Endothelial cell of umbilical vein (primary cell): ENCODE measurements around the gene PILRA. TPM values are rescaled to one million over a fixed set of nuclear protein-coding genes. Genes with fewer than 3 reads are reported as not detected.

Experiments used
- BruUV-seq: library from RNA; stranded (reverse); fragments of 400-500 nt; replicated peaks from 2 replicates; lab custom pipeline; 2021; lab: Mats Ljungman, UMichigan
- CTCF ChIA-PET: fragments of 300-600, 350-600 bp; sonication (Branson Sonifier 250); formaldehyde crosslinking; loops from one replicate; lab custom pipeline; 2021; ENCODE audit warnings: antibody characterized with exemption, inconsistent platforms; lab: Charles Lee
- POLR2A ChIA-PET: fragments of 300-600, 350-600 bp; sonication (Branson Sonifier 250); formaldehyde crosslinking; loops from one replicate; lab custom pipeline; 2021; ENCODE audit warnings: antibody characterized with exemption, inconsistent platforms; lab: Charles Lee
- DNase-seq: peaks from one replicate; pipeline ENCODE4 v3.0.0-alpha.2; 2011; ENCODE audit warnings: low read depth, low spot score
- FAIRE-seq: peaks from 2 replicates; lab custom pipeline; 2011; peaks lifted over from hg19 to GRCh38; lab: Jason Lieb, UNC
- H2AFZ ChIP-seq: 2 replicates; pipeline ENCODE4 v1.6.0; 2012; ENCODE audit warnings: low read depth, low read length, control low read depth, inconsistent platforms
- H3K27ac ChIP-seq: 2 replicates; pipeline ENCODE4 v1.5.1; 2011; ENCODE audit warnings: low read depth, mild to moderate bottlenecking, control low read depth, low read length, moderate library complexity; ENCODE audit not compliant: insufficient read depth
- H3K27me3 ChIP-seq, 2 experiments: 2 replicates each; pipeline versions ENCODE4 v1.6.0 to v1.6.1; 2011; ENCODE audit warnings: low read length in 2 of 2, mixed read lengths in 1 of 2; ENCODE audit not compliant: control insufficient read depth in 2 of 2, insufficient read depth in 2 of 2
- H3K36me3 ChIP-seq, 2 experiments: 2 replicates in 1 of 2; 3 replicates in 1 of 2; pipeline ENCODE4 v1.5.1; 2011; ENCODE audit warnings: low read length in 2 of 2, mild to moderate bottlenecking in 1 of 2, moderate library complexity in 1 of 2; ENCODE audit not compliant: control insufficient read depth in 2 of 2, insufficient read depth in 2 of 2; ENCODE audit errors: extremely low read depth in 1 of 2
- H3K4me1 ChIP-seq: 3 replicates; pipeline ENCODE4 v1.5.1; 2011; ENCODE audit warnings: mild to moderate bottlenecking, low read length; ENCODE audit not compliant: control insufficient read depth, insufficient read depth; ENCODE audit errors: extremely low read depth
- H3K4me2 ChIP-seq: 2 replicates; pipeline ENCODE4 v1.6.1; 2011; ENCODE audit warnings: low read length, control low read depth, mixed read lengths; ENCODE audit not compliant: insufficient read depth
- H3K4me3 ChIP-seq, 3 experiments: fragments of 200-600 bp in 1 of 3; sonication (generic), shearing (Covaris generic) in 1 of 3; replicated peaks in 1 of 3; 2 replicates each; pipeline ENCODE4 v1.5.1; 2011 to 2016; ENCODE audit warnings: control low read depth in 3 of 3, low read length in 3 of 3, mild to moderate bottlenecking in 2 of 3, inconsistent platforms in 1 of 3, low read depth in 1 of 3, moderate library complexity in 1 of 3; ENCODE audit not compliant: insufficient read depth in 1 of 3
- H3K79me2 ChIP-seq: 2 replicates; pipeline ENCODE4 v1.6.0; 2012; ENCODE audit warnings: low read length, inconsistent platforms; ENCODE audit not compliant: control insufficient read depth, insufficient read depth
- H3K9ac ChIP-seq: replicated peaks from 2 replicates; pipeline ENCODE3; 2011; ENCODE audit warnings: low read length, control low read depth; ENCODE audit not compliant: insufficient read depth; ENCODE audit errors: extremely low read depth
- H3K9me1 ChIP-seq: replicated peaks from 3 replicates; pipeline ENCODE4 v1.6.0; 2011; ENCODE audit warnings: mild to moderate bottlenecking, low read length; ENCODE audit not compliant: control insufficient read depth, insufficient read depth; ENCODE audit errors: extremely low read depth
- H3K9me3 ChIP-seq: replicated peaks from 2 replicates; pipeline ENCODE4 v1.5.1; 2012; ENCODE audit warnings: low read length, inconsistent platforms; ENCODE audit not compliant: control insufficient read depth, insufficient read depth
- H4K20me1 ChIP-seq: replicated peaks from 2 replicates; pipeline ENCODE3; 2011; ENCODE audit warnings: mild to moderate bottlenecking, low read length; ENCODE audit not compliant: control insufficient read depth, insufficient read depth; ENCODE audit errors: extremely low read depth
- EZH2 ChIP-seq: IDR thresholded peaks from 2 replicates; pipeline ENCODE4 v1.6.1; 2012; ENCODE audit warnings: borderline replicate concordance, low read depth, mild to moderate bottlenecking, moderate library complexity, low read length, inconsistent platforms; ENCODE audit not compliant: severe bottlenecking
- FOS ChIP-seq: IDR thresholded peaks from 2 replicates; pipeline ENCODE4 v1.6.1; 2011; ENCODE audit warnings: mild to moderate bottlenecking, low read length, moderate library complexity, borderline replicate concordance; ENCODE audit not compliant: insufficient read depth
- GATA2 ChIP-seq: IDR thresholded peaks from 2 replicates; pipeline ENCODE4 v1.7.0; 2011; ENCODE audit warnings: low read depth, mild to moderate bottlenecking, moderate library complexity, mixed read lengths, low read length; ENCODE audit not compliant: insufficient read length, insufficient read depth
- JUN ChIP-seq: IDR thresholded peaks from 2 replicates; pipeline ENCODE4 v1.6.1; 2011; ENCODE audit warnings: borderline replicate concordance, low read depth; ENCODE audit not compliant: insufficient read length, insufficient read depth
- MYC ChIP-seq: IDR thresholded peaks from one replicate; pipeline ENCODE4 v1.6.1; 2011; ENCODE audit warnings: mild to moderate bottlenecking, low read depth, low read length
- POLR2A ChIP-seq: IDR thresholded peaks from 2 replicates; pipeline ENCODE4 v1.6.1; 2012; ENCODE audit warnings: low read depth, mild to moderate bottlenecking, control low read depth, low read length
- POLR2AphosphoS5 ChIP-seq: IDR thresholded peaks from 2 replicates; pipeline ENCODE4 v1.6.1; 2012; ENCODE audit warnings: low read depth, mild to moderate bottlenecking, control low read depth, low read length, moderate library complexity; ENCODE audit not compliant: insufficient read depth
- dilution Hi-C: fragments of 300-500 bp; cut with MboI; formaldehyde crosslinking; loops from one replicate; pipeline ENCODE4 v1.15.0; 2019; ENCODE audit warnings: low sequenced_read_pairs; ENCODE audit not compliant: extremely low pct_ligation_motif_present
- intact Hi-C: fragments of 100-400 bp; cut with micrococcal nuclease; formaldehyde crosslinking; loops from one replicate; pipeline ENCODE4 v1.10.0; 2022
- polyA plus RNA-seq, 4 experiments: library from polyadenylated mRNA; depleted of rRNA in 3 of 4; stranded (reverse) in 3 of 4; unstranded in 1 of 4; fragments of >200 nt; gene quantifications; 2 replicates each; pipeline versions ENCODE4 v1.2.1 to v1.2.3, GENCODE V29; 2011 to 2012; ENCODE audit warnings: missing spikeins in 1 of 4
- total RNA-seq: library from RNA; stranded (reverse); gene quantifications from 2 replicates; pipeline ENCODE4 v1.2.3, GENCODE V29; 2021
- TF ChIP-seq, protein P1 (sequence below), 2 donors: IDR thresholded peaks; 1 replicate in 1 of 2; 2 replicates in 1 of 2; pipeline ENCODE4 v1.5.1; 2011; ENCODE audit warnings: low read length in 2 of 2, mild to moderate bottlenecking in 2 of 2, moderate library complexity in 2 of 2, control low read depth in 1 of 2, inconsistent platforms in 1 of 2, low read depth in 1 of 2; ENCODE audit not compliant: insufficient read depth in 1 of 2; ENCODE audit errors: extremely low read depth in 1 of 2
- TF ChIP-seq, protein P2 (sequence below): IDR thresholded peaks from 2 replicates; pipeline ENCODE4 v1.6.1; 2011; ENCODE audit not compliant: insufficient read depth, insufficient read length

Gene PILRA
- total and polyA plus RNA-seq, 2 donors (not counting 3 experiments of a cell fraction or from before 2014, with no cell fraction given): 0.61 to 1.3 TPM

DNA sequence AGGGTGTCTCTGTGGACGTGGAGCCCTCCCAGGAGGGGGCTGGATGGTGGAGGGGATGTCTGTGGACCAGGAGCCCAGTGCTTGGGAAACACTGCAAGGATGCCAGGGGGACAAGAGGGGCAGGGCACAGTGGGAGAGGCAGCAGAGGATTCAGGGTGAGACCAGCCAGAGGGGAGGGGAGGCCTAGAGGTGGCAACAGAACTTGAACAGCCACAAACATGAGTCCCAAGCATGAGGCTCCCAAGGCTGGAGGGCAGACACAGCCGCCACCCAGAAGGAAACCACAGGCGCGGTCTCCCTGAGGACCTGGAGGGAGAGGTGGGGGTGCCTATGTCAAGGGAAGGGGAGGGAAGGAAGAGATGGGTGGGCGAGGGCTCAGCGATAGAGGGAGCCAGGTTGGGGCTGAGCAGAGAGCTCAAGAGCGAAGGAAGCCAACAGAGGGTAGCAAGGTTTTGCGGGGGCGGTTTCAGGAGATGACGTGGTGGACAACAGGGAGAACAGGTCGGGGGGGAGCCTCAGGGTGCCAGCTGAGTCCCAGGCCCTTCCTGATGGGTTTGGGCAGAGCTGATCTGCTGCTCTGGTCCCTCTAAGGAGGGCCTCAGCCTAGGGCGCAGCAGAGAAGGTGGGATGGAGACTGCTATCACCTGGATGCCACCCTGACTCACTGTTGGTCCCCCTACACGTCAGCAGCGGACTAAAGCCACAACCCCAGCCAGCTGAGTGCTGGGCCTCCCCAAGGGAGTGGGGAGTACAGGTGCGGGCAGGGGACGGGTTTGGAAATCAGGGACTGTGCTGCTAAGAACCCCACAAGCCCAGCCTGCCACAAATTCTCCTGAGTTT lies 6.7 kb upstream of the PILRA start:
- POLR2A ChIA-PET: no interaction called here
- no TSS peak for BruUV-seq
- H3K4me1 ChIP-seq: no peaks in the 10 kb centered on the region
- TF ChIP-seq MYC (no peak), FOS (no peak), POLR2A (no peak), EZH2 (no peak), POLR2AphosphoS5 (no peak), GATA2 (no peak), JUN (no peak)
- TF ChIP-seq, protein P1, sequence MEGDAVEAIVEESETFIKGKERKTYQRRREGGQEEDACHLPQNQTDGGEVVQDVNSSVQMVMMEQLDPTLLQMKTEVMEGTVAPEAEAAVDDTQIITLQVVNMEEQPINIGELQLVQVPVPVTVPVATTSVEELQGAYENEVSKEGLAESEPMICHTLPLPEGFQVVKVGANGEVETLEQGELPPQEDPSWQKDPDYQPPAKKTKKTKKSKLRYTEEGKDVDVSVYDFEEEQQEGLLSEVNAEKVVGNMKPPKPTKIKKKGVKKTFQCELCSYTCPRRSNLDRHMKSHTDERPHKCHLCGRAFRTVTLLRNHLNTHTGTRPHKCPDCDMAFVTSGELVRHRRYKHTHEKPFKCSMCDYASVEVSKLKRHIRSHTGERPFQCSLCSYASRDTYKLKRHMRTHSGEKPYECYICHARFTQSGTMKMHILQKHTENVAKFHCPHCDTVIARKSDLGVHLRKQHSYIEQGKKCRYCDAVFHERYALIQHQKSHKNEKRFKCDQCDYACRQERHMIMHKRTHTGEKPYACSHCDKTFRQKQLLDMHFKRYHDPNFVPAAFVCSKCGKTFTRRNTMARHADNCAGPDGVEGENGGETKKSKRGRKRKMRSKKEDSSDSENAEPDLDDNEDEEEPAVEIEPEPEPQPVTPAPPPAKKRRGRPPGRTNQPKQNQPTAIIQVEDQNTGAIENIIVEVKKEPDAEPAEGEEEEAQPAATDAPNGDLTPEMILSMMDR (IDR thresholded peaks at IDR 0.05; ENCODE audit: extremely low read depth in 1 of 2, insufficient read depth in 1 of 2, low read depth in 1 of 2, low read length in 2 of 2): no peak
- TF ChIP-seq, protein P2, sequence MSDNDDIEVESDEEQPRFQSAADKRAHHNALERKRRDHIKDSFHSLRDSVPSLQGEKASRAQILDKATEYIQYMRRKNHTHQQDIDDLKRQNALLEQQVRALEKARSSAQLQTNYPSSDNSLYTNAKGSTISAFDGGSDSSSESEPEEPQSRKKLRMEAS: no peak
- peaks cover 0 to 7% of the 10 kb centered on the region in 2 experiments for H3K36me3 ChIP-seq
- no peaks in the 10 kb centered on the region for H3K9me1 ChIP-seq
- dilution Hi-C loops (no loop called here), intact Hi-C loops (no loop called here)
- DNase-seq (no peak), FAIRE-seq (no peak)
- H3K79me2 ChIP-seq: no peaks in the 10 kb centered on the region
- CTCF ChIA-PET: no interaction called here
- no peak overlapping the region for H3K4me2 ChIP-seq
- H3K27ac ChIP-seq: no peak overlapping the region
- no peaks in the 10 kb centered on the region for H3K9me3 ChIP-seq
- H2AFZ ChIP-seq: no peak overlapping the region
- H4K20me1 ChIP-seq: no peaks in the 10 kb centered on the region
- H3K27me3 ChIP-seq: no peaks in the 10 kb centered on the region
- H3K9ac ChIP-seq: no peak overlapping the region
- no peak overlapping the region for H3K4me3 ChIP-seq
